Measurements from ENCODE around the gene TEX264. TPM values are rescaled to one million over a fixed set of nuclear protein-coding genes. Genes with fewer than 3 reads are reported as not detected.

The TEX264 gene
- total RNA-seq, 1 experiment from 2014 or later = 44.3 TPM

DNA sequence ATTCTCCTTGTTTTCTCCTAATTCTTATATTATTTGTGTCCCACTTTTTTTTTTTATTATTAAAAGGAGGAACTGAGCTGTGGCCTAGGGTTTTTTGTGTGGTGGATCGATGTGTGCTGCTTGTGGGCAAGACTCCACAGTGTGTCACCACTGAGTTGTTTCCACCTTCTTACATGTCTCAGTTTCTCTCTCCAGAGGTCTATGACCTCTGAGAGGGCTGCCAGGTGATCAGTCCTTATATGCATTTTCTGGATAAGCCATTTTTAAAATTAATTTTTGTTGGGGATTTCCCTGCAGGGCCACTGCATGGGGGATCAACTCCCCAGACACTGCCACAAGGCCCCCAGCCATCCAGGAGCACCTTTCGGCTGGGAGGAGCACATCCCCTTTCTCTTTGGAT is 80.2 kb downstream of the TEX264 start:
- Histone ChIP-seq H4K20me1 (ENCODE audit: insufficient read depth) (no peaks in the 10 kb centered on the region), H3K9me3 (ENCODE audit: insufficient read depth, low read depth) (peaks cover 7% of the 10 kb centered on the region; the same call in 1 of the 2 replicates), H3K27ac (no peak overlapping the region), H3F3A (ENCODE audit: insufficient read depth, low read depth) (no peaks in the 10 kb centered on the region), H3K4me2 (no peak overlapping the region), H3K36me3 (ENCODE audit: low read depth) (no peaks in the 10 kb centered on the region), H3K4me1 (replicated peaks; ENCODE audit: insufficient read depth) (no peaks in the 10 kb centered on the region), H3K4me3 (no peak overlapping the region), H2AFZ (no peak overlapping the region), H3K9me2 (ENCODE audit: insufficient read depth) (no peaks in the 10 kb centered on the region), H3K27me3 (ENCODE audit: insufficient read depth, low read depth) (no peaks in the 10 kb centered on the region), H3K79me2 (ENCODE audit: low read depth) (no peaks in the 10 kb centered on the region)
- TF ChIP-seq EZH2 (IDR thresholded peaks at IDR 0.05; ENCODE audit: low read depth) (no peak), CTCF (conservative IDR thresholded peaks at IDR 0.05) (no peak)
- POLR2A ChIA-PET (ENCODE audit: unreplicated experiment) = no interaction called here
- no peak for DNase-seq
- BruUV-seq (replicated peaks) = no TSS peak
- intact Hi-C loops (cut with micrococcal nuclease; ENCODE audit: unreplicated experiment) = no loop called here
- CTCF ChIA-PET = no interaction called here

Other genes with a start within 250 kb of the TEX264 start
- gene DCAF1, start 171.2 kb upstream of the TEX264 start, total RNA-seq (2021) = 19.8 and 28.2 TPM in 2 replicates
- gene RAD54L2, start 132.5 kb upstream of the TEX264 start, total RNA-seq (2021) = 19.2 and 22.6 TPM in 2 replicates
- 0.13 and 0.25 TPM in 2 replicates for gene GRM2, start 35.8 kb downstream of the TEX264 start, total RNA-seq (2021)
- gene IQCF6, start 108.0 kb downstream of the TEX264 start, total RNA-seq (2021) = not detected in 2 replicates
- not detected in 2 replicates for gene IQCF2, start 190.4 kb downstream of the TEX264 start, total RNA-seq (2021)
- gene IQCF5, start 204.3 kb downstream of the TEX264 start, total RNA-seq (2021) = not detected in 2 replicates
- gene IQCF1, start 232.1 kb downstream of the TEX264 start, total RNA-seq (2021) = not detected in 2 replicates

All from PC-9 (cell line).